K562 (cell line): ENCODE data around the gene MPDU1. TPM values are rescaled to one million over a fixed set of nuclear protein-coding genes. Genes with fewer than 3 reads are reported as not detected.
A peak's percentile ranks its signal among the peaks of the same experiment; 100 is the strongest.

ENCODE experiments used
- BCLAF1 ChIP-seq, 2 experiments: fragments of 450-650 bp in 1 of 2; IDR thresholded peaks; 2 replicates each; pipeline ENCODE4 v1.6.1; 2011 to 2017; ENCODE audit warnings: low read depth in 2 of 2, antibody characterized with exemption in 1 of 2, borderline replicate concordance in 1 of 2, low read length in 1 of 2, mild to moderate bottlenecking in 1 of 2, mixed read lengths in 1 of 2; ENCODE audit not compliant: control insufficient read depth in 1 of 2
- BRF1 ChIP-seq: IDR thresholded peaks from 3 replicates; pipeline ENCODE4 v1.6.1; 2011; ENCODE audit warnings: borderline replicate concordance, mild to moderate bottlenecking; ENCODE audit not compliant: insufficient read length; ENCODE audit errors: extremely low read depth
- CHD1 ChIP-seq: fragments of 200-600 bp; sonication (generic); IDR thresholded peaks from one replicate; pipeline ENCODE4 v1.6.1; 2012; ENCODE audit warnings: mild to moderate bottlenecking, moderate library complexity, low read length, inconsistent platforms
- CHD4 ChIP-seq: fragments of 200-600 bp; sonication (generic); IDR thresholded peaks from 3 replicates; pipeline ENCODE4 v1.6.1; 2012; ENCODE audit warnings: low read depth, mild to moderate bottlenecking, mixed read lengths, low read length, inconsistent platforms; ENCODE audit not compliant: insufficient read depth, insufficient replicate concordance, poor library complexity, severe bottlenecking
- E2F3 ChIP-seq: fragments of 250-450 bp; sonication (Bioruptor Pico); IDR thresholded peaks from 2 replicates; pipeline ENCODE4 v1.4.0; 2020; ENCODE audit warnings: mild to moderate bottlenecking
- EWSR1 ChIP-seq: fragments of 450-650 bp; IDR thresholded peaks from 2 replicates; pipeline ENCODE4 v1.6.1; 2018; ENCODE audit warnings: borderline replicate concordance, mild to moderate bottlenecking, low read depth, moderate library complexity; ENCODE audit not compliant: partially characterized antibody
- FUS ChIP-seq: fragments of 200-400 bp; formaldehyde crosslinking; optimal IDR thresholded peaks from 2 replicates; pipeline ENCODE3; 2017; ENCODE audit warnings: low read depth, low read length
- HNRNPH1 ChIP-seq: fragments of 200-400 bp; formaldehyde crosslinking; optimal IDR thresholded peaks from 2 replicates; pipeline ENCODE3; 2017; ENCODE audit warnings: low read depth, mild to moderate bottlenecking, low read length, moderate library complexity
- IFI16 ChIP-seq: fragments of 250-450 bp; sonication (Bioruptor Pico); IDR thresholded peaks from 2 replicates; pipeline ENCODE4 v2.1.2; 2022; ENCODE audit warnings: mild to moderate bottlenecking, inconsistent platforms
- NONO ChIP-seq, 2 experiments: fragments of 200-400 bp in 1 of 2; fragments of 450-650 bp in 1 of 2; formaldehyde crosslinking in 1 of 2; IDR thresholded peaks; 2 replicates each; pipeline ENCODE4 v1.6.1; 2017; ENCODE audit warnings: low read depth in 2 of 2, mild to moderate bottlenecking in 2 of 2, moderate library complexity in 2 of 2, low read length in 1 of 2
- NR2C2 ChIP-seq, 2 experiments: fragments of 200-800 bp in 1 of 2; sonication (Bioruptor generic) in 1 of 2; sonication (generic) in 1 of 2; formaldehyde crosslinking in 1 of 2; IDR thresholded peaks; 2 replicates each; pipeline versions ENCODE4 v1.6.1 to v1.8.0; 2016 to 2022; ENCODE audit warnings: mild to moderate bottlenecking in 1 of 2, missing compliant biosample characterization in 1 of 2, missing genetic modification characterization in 1 of 2, missing genetic modification reagents in 1 of 2
- POLR2A ChIP-seq: fragments of 450-650 bp; conservative IDR thresholded peaks from 2 replicates; pipeline ENCODE4 v1.6.1; 2016
- POLR2H ChIP-seq: IDR thresholded peaks from 2 replicates; pipeline ENCODE4 v1.6.1; 2016; ENCODE audit warnings: missing genetic modification characterization, low read depth, mild to moderate bottlenecking, control low read depth, missing compliant biosample characterization, moderate library complexity
- RBM22 ChIP-seq: fragments of 200-400 bp; formaldehyde crosslinking; IDR thresholded peaks from 2 replicates; pipeline ENCODE4 v1.6.1; 2018; ENCODE audit warnings: low read length, low read depth; ENCODE audit not compliant: poor library complexity, severe bottlenecking
- ZNF224 ChIP-seq: sonication (generic); formaldehyde crosslinking; IDR thresholded peaks from 2 replicates; pipeline ENCODE4 v1.8.0; 2022; ENCODE audit warnings: mild to moderate bottlenecking, missing genetic modification reagents
- ZNF449 ChIP-seq: fragments of 250-450 bp; sonication (Bioruptor Pico); IDR thresholded peaks from 2 replicates; pipeline ENCODE4 v1.8.0; 2022; ENCODE audit warnings: moderate library complexity, mild to moderate bottlenecking, inconsistent platforms
- ZNF778 ChIP-seq: fragments of 450-650 bp; formaldehyde crosslinking; IDR thresholded peaks from 2 replicates; pipeline ENCODE4 v1.4.0; 2020; ENCODE audit warnings: mild to moderate bottlenecking, moderate library complexity
- polyA plus RNA-seq, 8 experiments: library from polyadenylated mRNA; depleted of rRNA in 4 of 8; stranded (reverse) in 5 of 8; unstranded in 3 of 8; fragments of >200 nt; fragmentation: Nextera tagmentation in 2 of 8; fragmentation: Illumina TruSeq in 1 of 8; extraction: Ambion mirVana in 2 of 8; extraction: Trizol in 1 of 8; gene quantifications; 2 replicates each; pipeline versions ENCODE4 v1.2.1 to v1.2.3, GENCODE V29; 2011 to 2014; ENCODE audit warnings: inconsistent platforms in 1 of 8, missing spikeins in 1 of 8
- total RNA-seq, 7 experiments: library from RNA; depleted of rRNA in 6 of 7; stranded (reverse); fragments of >200 nt in 6 of 7; fragmentation: Illumina TruSeq in 2 of 7; extraction: Trizol in 2 of 7; gene quantifications; 2 replicates each; pipeline versions ENCODE4 v1.2.1 to v1.2.3, GENCODE V29; 2011 to 2021; ENCODE audit warnings: low replicate concordance in 1 of 7
- TF ChIP-seq, protein P1 (sequence below): fragments of 250-450 bp; sonication (Bioruptor Pico); IDR thresholded peaks from 2 replicates; pipeline ENCODE4 v1.5.0; 2020; ENCODE audit warnings: mild to moderate bottlenecking, borderline replicate concordance

The MPDU1 gene
- total and polyA plus RNA-seq, 9 of the 15 experiments (the other 6 are each of a cell fraction or from before 2014, with no cell fraction given) = 4.9 to 179 (median 77.1) TPM

DNA sequence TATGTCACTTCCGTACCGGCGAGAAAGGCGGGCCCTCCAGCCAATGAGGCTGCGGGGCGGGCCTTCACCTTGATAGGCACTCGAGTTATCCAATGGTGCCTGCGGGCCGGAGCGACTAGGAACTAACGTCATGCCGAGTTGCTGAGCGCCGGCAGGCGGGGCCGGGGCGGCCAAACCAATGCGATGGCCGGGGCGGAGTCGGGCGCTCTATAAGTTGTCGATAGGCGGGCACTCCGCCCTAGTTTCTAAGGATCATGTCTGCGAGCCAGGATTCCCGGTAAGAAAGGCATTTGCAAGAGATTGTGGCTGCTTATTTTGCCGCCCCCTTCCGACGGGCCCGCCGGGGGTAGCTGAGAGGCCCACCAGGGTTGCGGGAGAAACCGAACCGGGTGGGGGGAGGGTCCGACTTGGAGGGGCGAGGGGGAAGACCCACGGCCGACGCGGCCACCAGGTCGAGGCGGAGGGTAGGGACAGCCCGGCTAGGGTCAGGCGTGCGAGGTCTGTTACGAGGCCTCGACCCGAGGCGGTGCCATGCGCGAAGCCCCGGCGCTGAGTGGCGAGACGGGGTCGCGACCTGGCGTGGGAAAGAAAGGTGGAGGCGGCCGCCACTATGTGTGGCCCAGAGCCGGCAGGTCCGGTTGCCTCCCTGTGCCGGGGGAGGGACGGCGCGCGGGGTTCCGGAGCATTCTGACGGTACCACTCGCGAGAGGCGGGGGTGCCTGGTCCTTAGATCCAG is 10.9 kb upstream of the MPDU1 start (continued):
- TF ChIP-seq EWSR1 = peak; percentile 67
- TF ChIP-seq RBM22 = peak; percentile 99
- TF ChIP-seq, protein P1, sequence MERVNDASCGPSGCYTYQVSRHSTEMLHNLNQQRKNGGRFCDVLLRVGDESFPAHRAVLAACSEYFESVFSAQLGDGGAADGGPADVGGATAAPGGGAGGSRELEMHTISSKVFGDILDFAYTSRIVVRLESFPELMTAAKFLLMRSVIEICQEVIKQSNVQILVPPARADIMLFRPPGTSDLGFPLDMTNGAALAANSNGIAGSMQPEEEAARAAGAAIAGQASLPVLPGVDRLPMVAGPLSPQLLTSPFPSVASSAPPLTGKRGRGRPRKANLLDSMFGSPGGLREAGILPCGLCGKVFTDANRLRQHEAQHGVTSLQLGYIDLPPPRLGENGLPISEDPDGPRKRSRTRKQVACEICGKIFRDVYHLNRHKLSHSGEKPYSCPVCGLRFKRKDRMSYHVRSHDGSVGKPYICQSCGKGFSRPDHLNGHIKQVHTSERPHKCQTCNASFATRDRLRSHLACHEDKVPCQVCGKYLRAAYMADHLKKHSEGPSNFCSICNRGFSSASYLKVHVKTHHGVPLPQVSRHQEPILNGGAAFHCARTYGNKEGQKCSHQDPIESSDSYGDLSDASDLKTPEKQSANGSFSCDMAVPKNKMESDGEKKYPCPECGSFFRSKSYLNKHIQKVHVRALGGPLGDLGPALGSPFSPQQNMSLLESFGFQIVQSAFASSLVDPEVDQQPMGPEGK = no peak
- TF ChIP-seq FUS = peak; percentile 22
- TF ChIP-seq CHD1 = peak; percentile 95
- 0 out of 2 replicates have a peak, but pooled peaks have one; percentile 12 for TF ChIP-seq NR2C2 (CRISPR knock-in tag; IDR thresholded peaks at IDR 0.05)
- TF ChIP-seq NR2C2 (tag; IDR thresholded peaks at IDR 0.05) = peak; percentile 29
- peak; percentile 99 for TF ChIP-seq POLR2A
- no peak for TF ChIP-seq CHD4
- TF ChIP-seq BCLAF1 (IDR thresholded peaks at IDR 0.05; ENCODE audit: borderline replicate concordance in 1 of 2, control insufficient read depth in 1 of 2, low read depth in 2 of 2, low read length in 1 of 2) = 0 out of 4 replicates have a peak, but pooled peaks of 1 of the 2 experiments have one; percentile 1
- TF ChIP-seq ZNF449 (CRISPR knock-in tag) = no peak
- TF ChIP-seq IFI16 = no peak
- TF ChIP-seq POLR2H = peak; percentile 97
- no peak for TF ChIP-seq BRF1
- TF ChIP-seq NONO (IDR thresholded peaks at IDR 0.05; ENCODE audit: low read depth in 2 of 2, low read length in 1 of 2) = peak in 1 of 2 experiments; percentile 39; a peak in 2 of 4 replicates
- TF ChIP-seq ZNF224 (CRISPR knock-in tag) = 0 out of 2 replicates have a peak, but pooled peaks have one; percentile 48
- no peak for TF ChIP-seq E2F3
- peak; percentile 82 for TF ChIP-seq HNRNPH1
- no peak for TF ChIP-seq ZNF778 (CRISPR knock-in tag)
